NCI-H1417 (cell line): ENCODE measurements around the gene IGSF6.
"Not testable (repeated sequence)": the region's sequence is repeated elsewhere in the genome, so short reads cannot be mapped to it uniquely, and the experiment has no call there.

Source experiments
- DNase-seq, 3 experiments: peaks; one replicate each; lab custom pipeline; 2025; lab: John Stamatoyannopoulos, UW

Gene IGSF6

GRCh38 chr16:21653571-21653970, 1.2 kb upstream of the IGSF6 start:
- no peak for DNase-seq

DNA sequence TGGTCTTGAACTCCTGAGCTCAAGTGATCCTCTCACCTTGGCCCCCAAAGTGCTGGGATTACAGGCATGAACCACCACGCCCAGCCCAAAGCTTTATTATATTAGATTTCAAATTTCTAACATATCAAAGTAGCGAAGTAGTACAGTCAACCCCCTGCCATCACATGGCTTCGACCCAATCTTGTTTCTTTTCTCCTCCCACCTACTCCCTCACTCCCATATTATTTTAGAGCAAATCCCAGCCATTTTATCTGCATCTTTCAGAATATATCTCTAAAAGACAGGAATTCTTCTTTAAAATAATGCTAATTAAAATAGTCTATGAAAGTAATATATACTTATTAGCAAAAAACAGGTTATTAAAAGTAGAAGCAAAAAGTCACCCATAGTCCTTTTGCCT, 893 bp downstream of the IGSF6 start:
- no peak for DNase-seq

DNA sequence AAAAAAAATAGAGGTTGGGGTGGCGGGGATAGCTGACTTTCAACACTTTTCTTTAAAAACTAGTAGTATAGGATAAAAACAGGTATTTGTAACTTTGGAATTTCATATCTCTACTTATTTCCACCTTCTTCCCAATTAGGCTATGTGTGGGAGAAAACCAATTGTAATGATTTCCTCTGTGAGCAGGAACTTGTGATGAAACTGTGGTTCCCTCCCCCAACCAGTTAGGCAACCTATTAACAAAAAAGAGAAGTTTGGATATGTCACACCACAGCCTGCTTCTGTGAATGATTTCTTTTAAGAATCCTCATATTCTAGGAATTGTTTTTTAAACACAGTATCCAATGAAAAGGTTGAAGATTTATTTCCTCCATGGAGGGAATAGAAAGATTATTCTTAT, 1.9 kb downstream of the IGSF6 start:
- no peak for DNase-seq

DNA sequence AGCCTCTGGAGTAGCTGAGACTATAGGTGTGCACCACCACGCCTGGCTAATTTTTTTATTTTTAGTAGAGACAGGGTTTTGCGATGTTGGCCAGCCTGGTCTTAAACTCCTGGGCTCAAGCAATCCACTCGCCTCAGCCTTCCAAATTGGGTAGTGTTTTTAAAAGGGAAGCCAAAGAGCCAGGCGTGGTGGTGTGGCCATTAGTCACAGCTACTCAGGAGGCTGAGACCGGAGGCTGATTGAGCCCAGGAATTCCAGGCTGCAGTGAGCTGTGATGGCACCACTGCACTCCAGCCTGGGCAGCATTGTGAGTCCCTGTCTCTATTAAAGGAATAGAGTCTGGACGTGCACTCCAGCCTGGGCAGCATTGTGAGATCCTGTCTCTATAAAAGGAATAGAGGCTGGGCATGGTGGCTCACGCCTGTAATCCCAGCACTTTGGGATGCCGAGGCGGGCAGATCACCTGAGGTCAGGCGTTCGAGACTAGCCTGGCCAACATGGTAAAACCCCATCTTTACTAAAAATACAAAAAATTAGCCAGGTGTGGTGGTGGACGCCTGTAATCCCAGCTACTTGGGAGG, 2.5 kb downstream of the IGSF6 start:
- not testable (repeated sequence) for DNase-seq

DNA sequence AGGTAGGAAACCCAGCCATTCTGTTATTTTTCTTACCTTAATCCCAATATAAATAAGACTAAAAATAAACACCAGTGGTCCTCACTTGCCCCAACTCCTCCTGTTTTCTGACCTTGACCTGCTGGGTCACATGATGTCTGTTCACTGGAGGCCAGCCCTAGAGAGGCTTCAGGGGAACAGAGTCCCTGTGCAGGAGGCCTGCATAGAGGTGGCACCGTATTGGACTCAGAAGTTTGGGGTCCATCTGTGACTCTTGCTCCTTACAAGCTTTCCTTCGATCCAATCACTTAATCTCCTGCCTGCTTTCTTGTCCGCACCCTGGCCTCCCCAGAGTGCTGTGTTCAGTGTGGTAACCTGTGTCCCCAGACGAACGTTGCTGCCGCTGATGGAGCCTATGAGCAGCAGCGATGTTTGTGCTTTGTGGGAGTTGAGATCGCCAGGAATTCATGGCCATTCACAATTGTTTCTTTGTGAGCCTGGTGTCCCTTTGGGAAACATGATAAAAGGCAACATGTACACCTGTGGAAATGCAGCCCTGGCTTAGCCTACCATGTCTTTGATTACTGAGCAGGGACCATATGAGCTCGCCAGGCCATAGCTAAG, 4.7 kb downstream of the IGSF6 start:
- DNase-seq = no peak

GRCh38 chr16:21646721-21647561, 5.5 kb downstream of the IGSF6 start:
- DNase-seq = no peak

DNA sequence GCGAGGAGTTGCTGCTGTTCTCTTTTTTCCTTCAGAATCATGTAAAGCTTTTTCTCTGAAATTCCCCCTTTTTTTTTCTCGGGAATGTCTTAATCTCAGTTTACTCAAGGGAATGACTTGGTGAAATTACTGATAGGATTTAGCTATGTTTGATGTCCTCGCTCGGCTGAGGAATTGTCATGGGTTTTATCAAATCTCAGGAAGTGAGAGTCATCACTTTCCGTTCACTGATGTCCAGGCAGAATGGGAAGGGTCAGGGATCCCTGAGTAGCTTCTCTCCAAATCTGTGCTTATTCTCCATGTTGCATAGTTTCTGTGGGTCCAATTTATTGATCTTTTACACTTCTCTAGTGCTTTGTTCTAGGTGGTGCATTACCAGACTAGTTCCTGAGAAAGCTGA, 6.3 kb downstream of the IGSF6 start:
- no peak for DNase-seq

GRCh38 chr16:21645261-21645721, 7.1 kb downstream of the IGSF6 start:
- DNase-seq = no peak

DNA sequence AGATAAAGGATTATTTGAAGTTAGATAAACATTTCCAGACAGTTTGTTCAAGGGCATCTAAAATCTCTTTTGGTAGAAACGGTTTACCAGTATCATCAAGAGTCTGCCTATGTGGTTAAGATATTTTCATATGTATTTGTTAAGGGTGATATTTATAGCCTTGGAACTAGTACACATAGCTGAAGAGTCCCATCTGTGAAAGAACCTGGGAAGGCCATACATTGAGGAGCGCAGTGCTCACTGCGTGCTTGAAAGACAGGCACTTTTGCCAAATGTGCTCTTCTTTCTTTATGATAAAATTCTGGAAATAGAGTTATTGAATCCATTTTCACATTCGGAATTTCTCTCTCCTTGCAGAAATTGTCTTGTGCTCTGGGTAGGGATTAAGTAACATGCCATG, 7.7 kb downstream of the IGSF6 start:
- no peak for DNase-seq

- DNase-seq = no peak
These were observed 8.6 kb downstream of the IGSF6 start for GRCh38 chr16:21643785-21644184.

- no peak for DNase-seq
These were observed 9.5 kb downstream of the IGSF6 start for GRCh38 chr16:21642861-21643260.

DNA sequence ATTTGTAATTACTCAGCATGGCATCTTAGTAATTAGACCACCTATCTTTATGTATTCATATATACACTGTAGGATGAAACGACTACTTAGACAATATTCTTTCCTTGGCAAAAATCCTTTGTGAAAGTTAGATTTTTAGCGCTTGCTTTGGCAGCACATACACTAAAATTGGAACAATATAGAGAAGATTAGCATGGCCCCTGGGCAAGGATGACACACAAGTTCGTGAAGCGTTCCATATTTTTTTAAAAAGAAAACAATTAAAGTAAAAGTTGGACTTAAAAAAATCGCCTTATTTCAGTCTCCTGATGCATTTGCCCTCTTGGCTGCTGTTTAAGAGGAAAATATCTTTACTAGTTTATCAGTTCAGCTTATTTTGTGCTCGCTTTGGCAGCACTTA, 10.5 kb downstream of the IGSF6 start:
- DNase-seq = no peak

GRCh38 chr16:21639493-21639892, 12.9 kb downstream of the IGSF6 start:
- no peak for DNase-seq

DNA sequence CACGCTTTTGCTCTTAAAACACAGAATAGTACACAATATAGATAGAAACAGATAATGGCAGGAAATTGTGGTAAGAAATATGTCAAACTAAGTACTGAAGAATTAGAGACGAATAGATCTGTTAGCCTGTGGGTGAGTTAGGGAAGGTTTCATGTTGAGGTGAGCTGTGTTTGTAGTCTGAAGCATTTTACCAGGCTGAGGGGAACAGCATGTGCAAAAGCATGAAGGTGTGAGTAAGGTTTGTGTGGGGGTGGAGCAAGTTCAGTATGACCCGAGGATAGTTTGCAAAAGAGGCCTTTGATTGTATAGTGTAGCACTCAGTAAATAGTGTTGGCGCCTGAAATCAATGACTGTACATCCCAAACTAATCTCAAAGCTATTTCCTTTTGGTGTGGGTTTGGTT, 13.8 kb downstream of the IGSF6 start:
- no peak for DNase-seq

GRCh38 chr16:21637032-21637968, 15.1 kb downstream of the IGSF6 start:
- DNase-seq = no peak

GRCh38 chr16:21635694-21636093, 16.7 kb downstream of the IGSF6 start:
- DNase-seq = not testable (repeated sequence)

DNA sequence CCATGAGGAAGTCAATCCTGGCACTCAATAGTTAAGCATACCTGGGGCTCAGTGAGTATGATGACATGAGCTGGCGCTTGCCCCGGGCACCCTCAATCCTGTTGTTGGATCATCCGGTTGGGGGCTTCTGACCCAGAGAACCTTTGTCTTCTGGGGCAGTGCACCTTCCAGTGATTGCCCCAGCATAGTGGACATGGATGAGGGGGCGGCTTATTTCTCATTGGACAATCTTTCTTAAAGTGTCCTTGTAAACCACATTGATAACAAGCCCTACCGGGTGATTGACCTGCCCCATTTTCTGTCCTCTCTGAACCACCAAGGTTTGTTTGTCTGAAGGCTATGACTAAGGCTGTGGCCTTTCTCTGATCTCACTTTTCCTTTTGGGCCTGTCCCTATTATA, 18.2 kb downstream of the IGSF6 start:
- no peak for DNase-seq

- not testable (repeated sequence) for DNase-seq
These were observed 20.3 kb downstream of the IGSF6 start for GRCh38 chr16:21631951-21632575.

GRCh38 chr16:21631376-21631775, 21.0 kb downstream of the IGSF6 start:
- DNase-seq = not testable (repeated sequence)

- not testable (repeated sequence) for DNase-seq
These were observed 21.5 kb downstream of the IGSF6 start for GRCh38 chr16:21630866-21631265.
